Measurements from ENCODE around the gene TASP1.

The TASP1 gene

GRCh38 chr20:13430346-13431002 is 208.3 kb downstream of the TASP1 start:
- DNase-seq: no peak

- no peak for DNase-seq
These were observed 210.0 kb downstream of the TASP1 start for GRCh38 chr20:13428684-13429083.

GRCh38 chr20:13426870-13427269 is 211.9 kb downstream of the TASP1 start:
- DNase-seq: no peak

- peak; percentile 23 for DNase-seq
These were observed 213.2 kb downstream of the TASP1 start for GRCh38 chr20:13425381-13426135.

- DNase-seq: no peak
These were observed 214.4 kb downstream of the TASP1 start for GRCh38 chr20:13424174-13424833.

GRCh38 chr20:13423472-13424173 is 215.1 kb downstream of the TASP1 start:
- no peak for DNase-seq

- DNase-seq: no peak
These were observed 216.1 kb downstream of the TASP1 start for GRCh38 chr20:13422637-13423036.

- DNase-seq: no peak
These were observed 218.1 kb downstream of the TASP1 start for GRCh38 chr20:13420625-13421024.

GRCh38 chr20:13419477-13419876 is 219.3 kb downstream of the TASP1 start:
- DNase-seq: no peak

GRCh38 chr20:13418263-13419229 is 220.2 kb downstream of the TASP1 start:
- DNase-seq: no peak

GRCh38 chr20:13416531-13416930 is 222.2 kb downstream of the TASP1 start:
- DNase-seq: no peak

GRCh38 chr20:13412806-13413445 is 225.8 kb downstream of the TASP1 start:
- peak; percentile 30 for DNase-seq

- DNase-seq: no peak
These were observed 234.4 kb downstream of the TASP1 start for GRCh38 chr20:13404293-13404692.

GRCh38 chr20:13403453-13403852 is 235.3 kb downstream of the TASP1 start:
- DNase-seq: no peak

- DNase-seq: no peak
These were observed 235.7 kb downstream of the TASP1 start for GRCh38 chr20:13402986-13403385.

- no peak for DNase-seq
These were observed 236.5 kb downstream of the TASP1 start for GRCh38 chr20:13402171-13402760.

- DNase-seq: no peak
These were observed 237.1 kb downstream of the TASP1 start for GRCh38 chr20:13401596-13401995.

- DNase-seq: no peak
These were observed 238.3 kb downstream of the TASP1 start for GRCh38 chr20:13400453-13400852.

GRCh38 chr20:13397300-13397724 is 241.4 kb downstream of the TASP1 start:
- no peak for DNase-seq

- no peak for DNase-seq
These were observed 241.9 kb downstream of the TASP1 start for GRCh38 chr20:13396826-13397225.

- DNase-seq: no peak
These were observed 242.7 kb downstream of the TASP1 start for GRCh38 chr20:13396022-13396421.
